Body of pancreas (tissue), 4 donors: ENCODE measurements around the gene BMPER. TPM values are rescaled to one million over a fixed set of nuclear protein-coding genes. Genes with fewer than 3 reads are reported as not detected.

Experiments used
- ATAC-seq: fragments of 150-250 bp; one replicate; pipeline ENCODE4 v1.9.1; 2016
- DNase-seq, 4 donors: peaks; one replicate each; pipeline ENCODE4 v3.0.0-alpha.2; 2019
- H3K27ac ChIP-seq, 4 donors: fragments of 200-600 bp; sonication (generic); 1 replicate in 3 of 4; 2 replicates in 1 of 4; pipeline versions ENCODE4 v1.5.1 to v1.6.1; 2016 to 2019; ENCODE audit warnings: mild to moderate bottlenecking in 1 of 4, mixed read lengths in 1 of 4, moderate library complexity in 1 of 4
- H3K27me3 ChIP-seq, 2 donors: fragments of 200-600 bp; sonication (generic); one replicate each; pipeline ENCODE4 v1.6.0; 2016; ENCODE audit warnings: mild to moderate bottlenecking in 1 of 2
- H3K36me3 ChIP-seq, 2 donors: fragments of 200-600 bp; sonication (generic); replicated peaks in 1 of 2; 2 replicates each; pipeline ENCODE4 v1.5.1; 2016; ENCODE audit warnings: low read depth in 2 of 2; ENCODE audit not compliant: insufficient read depth in 1 of 2
- H3K4me1 ChIP-seq: fragments of 200-600 bp; sonication (generic); one replicate; pipeline ENCODE4 v1.6.0; 2016
- H3K4me3 ChIP-seq, 2 donors: fragments of 200-600 bp; sonication (generic); 1 replicate in 1 of 2; 2 replicates in 1 of 2; pipeline ENCODE4 v1.5.1; 2016 to 2019
- H3K9me3 ChIP-seq, 3 donors: fragments of 200-600 bp; sonication (generic); 1 replicate in 2 of 3; 2 replicates in 1 of 3; pipeline ENCODE4 v1.5.1; 2016
- CTCF ChIP-seq, 7 experiments: fragments of 450-650 bp in 4 of 7; fragments of 200-600 bp in 3 of 7; sonication (generic) in 3 of 7; IDR thresholded peaks; one replicate each; pipeline ENCODE4 v1.5.1; 2016 to 2019; ENCODE audit warnings: antibody characterized with exemption in 7 of 7
- POLR2A ChIP-seq, 3 donors: fragments of 450-650 bp; IDR thresholded peaks; one replicate each; pipeline ENCODE4 v1.6.1; 2016; ENCODE audit warnings: antibody characterized with exemption in 3 of 3, mild to moderate bottlenecking in 2 of 3
- WGBS, 2 donors: methylation state at CpG; one replicate each; pipeline ENCODE4 v1.1.5; 2017; 5-methylcytosine and 5-hydroxymethylcytosine counted together
- intact Hi-C: fragments of 100-400 bp; cut with DNase I; formaldehyde crosslinking; loops from one replicate; pipeline ENCODE4 v1.15.1; 2023
- total RNA-seq, 2 donors: library from RNA; depleted of rRNA; stranded (reverse); fragments of >200 nt; gene quantifications; one replicate each; pipeline ENCODE4 v1.1.0, GENCODE V29; 2016

The BMPER gene
- total RNA-seq, 2 donors from 2014 or later = 0.33 to 0.78 TPM

- ATAC-seq (no peak), DNase-seq (no peak)
- TF ChIP-seq CTCF (IDR thresholded peaks at IDR 0.05) (no peak), POLR2A (IDR thresholded peaks at IDR 0.05) (no peak)
- Histone ChIP-seq H3K4me1 (no peaks in the 10 kb centered on the region), H3K36me3 (no peaks in the 10 kb centered on the region), H3K4me3 (no peak overlapping the region), H3K27ac (no peak overlapping the region), H3K27me3 (no peaks in the 10 kb centered on the region), H3K9me3 (no peaks in the 10 kb centered on the region)
- intact Hi-C loops = no loop called here
- WGBS, 2 donors = 28 to 40% methylated on average over 4 of the region's 4 CpGs
Observed at GRCh38 chr7:34135924-34136323, 230.6 kb downstream of the BMPER start.

GRCh38 chr7:34136698-34137097 lies 231.4 kb downstream of the BMPER start:
- Histone ChIP-seq H3K4me1 (no peaks in the 10 kb centered on the region), H3K27me3 (no peaks in the 10 kb centered on the region), H3K36me3 (no peaks in the 10 kb centered on the region), H3K4me3 (no peak overlapping the region), H3K9me3 (no peaks in the 10 kb centered on the region), H3K27ac (no peak overlapping the region)
- DNase-seq = no peak
- intact Hi-C loops = no loop called here
- WGBS, 2 donors = 35 to 36% methylated on average over 5 of the region's 5 CpGs
- no peak for ATAC-seq
- no peak for TF ChIP-seq POLR2A (IDR thresholded peaks at IDR 0.05)
- TF ChIP-seq CTCF (IDR thresholded peaks at IDR 0.05) = no peak

GRCh38 chr7:34137176-34137575 lies 231.8 kb downstream of the BMPER start:
- no peak overlapping the region for H3K4me3 ChIP-seq
- WGBS, 2 donors = 29 to 39% methylated on average over 4 of the region's 4 CpGs
- DNase-seq (no peak), ATAC-seq (no peak)
- H3K4me1 ChIP-seq = no peaks in the 10 kb centered on the region
- H3K27ac ChIP-seq = no peak overlapping the region
- TF ChIP-seq CTCF (IDR thresholded peaks at IDR 0.05) (no peak), POLR2A (IDR thresholded peaks at IDR 0.05) (no peak)
- H3K36me3 ChIP-seq = no peaks in the 10 kb centered on the region
- H3K27me3 ChIP-seq = no peaks in the 10 kb centered on the region
- intact Hi-C loops = no loop called here
- no peaks in the 10 kb centered on the region for H3K9me3 ChIP-seq

GRCh38 chr7:34138483-34138882 lies 233.1 kb downstream of the BMPER start:
- no peak for ATAC-seq
- intact Hi-C loops = no loop called here
- H3K4me3 ChIP-seq = no peak overlapping the region
- no peak overlapping the region for H3K27ac ChIP-seq
- H3K4me1 ChIP-seq = no peaks in the 10 kb centered on the region
- TF ChIP-seq POLR2A (IDR thresholded peaks at IDR 0.05) (no peak), CTCF (IDR thresholded peaks at IDR 0.05) (no peak)
- 24 to 41% methylated on average over 2 of the region's 2 CpGs for WGBS, 2 donors
- H3K36me3 ChIP-seq = no peaks in the 10 kb centered on the region
- no peaks in the 10 kb centered on the region for H3K9me3 ChIP-seq
- DNase-seq = no peak
- H3K27me3 ChIP-seq = no peaks in the 10 kb centered on the region

- no peak for ATAC-seq
- H3K27ac ChIP-seq = no peak overlapping the region
- H3K4me3 ChIP-seq = no peak overlapping the region
- no peaks in the 10 kb centered on the region for H3K36me3 ChIP-seq
- intact Hi-C loops = no loop called here
- no peak for DNase-seq
- no peaks in the 10 kb centered on the region for H3K4me1 ChIP-seq
- TF ChIP-seq POLR2A (IDR thresholded peaks at IDR 0.05) (no peak), CTCF (IDR thresholded peaks at IDR 0.05) (no peak)
- WGBS, 2 donors = 66 to 68% methylated on average over 3 of the region's 3 CpGs
- no peaks in the 10 kb centered on the region for H3K9me3 ChIP-seq
- no peaks in the 10 kb centered on the region for H3K27me3 ChIP-seq
Observed at GRCh38 chr7:34139086-34139485, 233.7 kb downstream of the BMPER start.
